ENCODE results near the gene LCN15. TPM values are rescaled to one million over a fixed set of nuclear protein-coding genes. Genes with fewer than 3 reads are reported as not detected.
A peak's percentile ranks its signal among the peaks of the same experiment; 100 is the strongest.

The LCN15 gene
- total and polyA plus RNA-seq, 10 of the 15 experiments (the other 5 are each of a cell fraction or from before 2014, with no cell fraction given): 0.37 to 0.50 TPM; not detected in 8

DNA sequence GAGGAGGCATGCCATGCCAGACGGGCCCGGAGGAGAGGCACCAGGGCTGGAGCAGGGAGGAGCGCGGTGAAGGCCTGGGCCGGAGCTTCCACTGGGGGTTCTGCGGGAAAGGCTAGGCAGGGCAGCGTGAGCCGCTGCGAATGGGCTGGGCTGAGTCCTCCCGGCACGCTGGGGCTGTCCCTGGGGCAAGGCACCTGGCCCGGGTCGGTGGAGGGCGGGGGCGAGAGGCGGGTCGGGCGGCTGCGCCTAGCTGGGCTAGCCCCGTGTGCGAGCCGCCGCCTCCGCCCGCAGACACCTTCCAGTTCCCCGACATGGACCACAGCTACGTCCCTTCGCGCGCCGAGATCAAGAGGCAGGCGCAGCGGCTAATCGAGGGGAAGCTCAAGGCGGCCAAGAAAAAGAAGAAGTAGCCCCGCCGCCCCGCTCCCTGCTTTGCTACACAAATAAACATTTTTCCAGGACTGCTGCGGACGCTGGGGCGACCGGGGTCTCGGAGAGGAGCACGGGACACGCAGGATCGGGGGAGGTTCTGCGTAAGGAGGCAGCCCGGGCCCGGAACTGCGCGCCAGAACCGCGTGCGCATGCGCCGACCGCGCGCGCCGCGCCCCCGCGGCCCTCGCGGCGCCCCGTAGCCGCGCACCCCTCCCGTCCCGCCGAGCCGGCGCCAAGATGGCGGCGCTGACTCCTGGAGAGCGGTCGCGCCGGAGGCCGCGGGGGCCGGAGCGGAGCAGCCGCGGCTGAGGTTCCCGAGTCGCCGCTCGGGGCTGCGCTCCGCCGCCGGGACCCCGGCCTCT is 43.2 kb upstream of the LCN15 start, which contains the start of gene RABL6 (continued):
- TF ChIP-seq IKZF1 (conservative IDR thresholded peaks at IDR 0.05) (peak; percentile 91), MEF2B (IDR thresholded peaks at IDR 0.05; ENCODE audit: partially characterized antibody, poor library complexity, severe bottlenecking) (no peak), NBN (IDR thresholded peaks at IDR 0.05) (peak; percentile 48; the same call in 1 of the 2 replicates), TCF3 (IDR thresholded peaks at IDR 0.05; ENCODE audit: borderline replicate concordance, insufficient read depth, low read depth, low read length) (0 out of 2 replicates have a peak, but pooled peaks have one; percentile 38), TCF12 (IDR thresholded peaks at IDR 0.05; ENCODE audit: low read depth, low read length) (peak; percentile 24; the same call in 1 of the 2 replicates), SRF (IDR thresholded peaks at IDR 0.05; ENCODE audit: low read depth in 2 of 2, low read length in 2 of 2) (0 out of 4 replicates have a peak, but pooled peaks of 1 of the 2 experiments have one; percentile 11), MXI1 (IDR thresholded peaks at IDR 0.05; ENCODE audit: low read depth, low read length) (no peak), ZNF622 (IDR thresholded peaks at IDR 0.05) (no peak)
- TF ChIP-seq, protein P1, sequence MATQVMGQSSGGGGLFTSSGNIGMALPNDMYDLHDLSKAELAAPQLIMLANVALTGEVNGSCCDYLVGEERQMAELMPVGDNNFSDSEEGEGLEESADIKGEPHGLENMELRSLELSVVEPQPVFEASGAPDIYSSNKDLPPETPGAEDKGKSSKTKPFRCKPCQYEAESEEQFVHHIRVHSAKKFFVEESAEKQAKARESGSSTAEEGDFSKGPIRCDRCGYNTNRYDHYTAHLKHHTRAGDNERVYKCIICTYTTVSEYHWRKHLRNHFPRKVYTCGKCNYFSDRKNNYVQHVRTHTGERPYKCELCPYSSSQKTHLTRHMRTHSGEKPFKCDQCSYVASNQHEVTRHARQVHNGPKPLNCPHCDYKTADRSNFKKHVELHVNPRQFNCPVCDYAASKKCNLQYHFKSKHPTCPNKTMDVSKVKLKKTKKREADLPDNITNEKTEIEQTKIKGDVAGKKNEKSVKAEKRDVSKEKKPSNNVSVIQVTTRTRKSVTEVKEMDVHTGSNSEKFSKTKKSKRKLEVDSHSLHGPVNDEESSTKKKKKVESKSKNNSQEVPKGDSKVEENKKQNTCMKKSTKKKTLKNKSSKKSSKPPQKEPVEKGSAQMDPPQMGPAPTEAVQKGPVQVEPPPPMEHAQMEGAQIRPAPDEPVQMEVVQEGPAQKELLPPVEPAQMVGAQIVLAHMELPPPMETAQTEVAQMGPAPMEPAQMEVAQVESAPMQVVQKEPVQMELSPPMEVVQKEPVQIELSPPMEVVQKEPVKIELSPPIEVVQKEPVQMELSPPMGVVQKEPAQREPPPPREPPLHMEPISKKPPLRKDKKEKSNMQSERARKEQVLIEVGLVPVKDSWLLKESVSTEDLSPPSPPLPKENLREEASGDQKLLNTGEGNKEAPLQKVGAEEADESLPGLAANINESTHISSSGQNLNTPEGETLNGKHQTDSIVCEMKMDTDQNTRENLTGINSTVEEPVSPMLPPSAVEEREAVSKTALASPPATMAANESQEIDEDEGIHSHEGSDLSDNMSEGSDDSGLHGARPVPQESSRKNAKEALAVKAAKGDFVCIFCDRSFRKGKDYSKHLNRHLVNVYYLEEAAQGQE (IDR thresholded peaks at IDR 0.05; ENCODE audit: low read depth, low read length): 0 out of 2 replicates have a peak, but pooled peaks have one; percentile 29
- TF ChIP-seq, protein P2, sequence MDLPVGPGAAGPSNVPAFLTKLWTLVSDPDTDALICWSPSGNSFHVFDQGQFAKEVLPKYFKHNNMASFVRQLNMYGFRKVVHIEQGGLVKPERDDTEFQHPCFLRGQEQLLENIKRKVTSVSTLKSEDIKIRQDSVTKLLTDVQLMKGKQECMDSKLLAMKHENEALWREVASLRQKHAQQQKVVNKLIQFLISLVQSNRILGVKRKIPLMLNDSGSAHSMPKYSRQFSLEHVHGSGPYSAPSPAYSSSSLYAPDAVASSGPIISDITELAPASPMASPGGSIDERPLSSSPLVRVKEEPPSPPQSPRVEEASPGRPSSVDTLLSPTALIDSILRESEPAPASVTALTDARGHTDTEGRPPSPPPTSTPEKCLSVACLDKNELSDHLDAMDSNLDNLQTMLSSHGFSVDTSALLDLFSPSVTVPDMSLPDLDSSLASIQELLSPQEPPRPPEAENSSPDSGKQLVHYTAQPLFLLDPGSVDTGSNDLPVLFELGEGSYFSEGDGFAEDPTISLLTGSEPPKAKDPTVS (IDR thresholded peaks at IDR 0.05; ENCODE audit: low read depth, low read length): no peak
- TF ChIP-seq, protein P3, sequence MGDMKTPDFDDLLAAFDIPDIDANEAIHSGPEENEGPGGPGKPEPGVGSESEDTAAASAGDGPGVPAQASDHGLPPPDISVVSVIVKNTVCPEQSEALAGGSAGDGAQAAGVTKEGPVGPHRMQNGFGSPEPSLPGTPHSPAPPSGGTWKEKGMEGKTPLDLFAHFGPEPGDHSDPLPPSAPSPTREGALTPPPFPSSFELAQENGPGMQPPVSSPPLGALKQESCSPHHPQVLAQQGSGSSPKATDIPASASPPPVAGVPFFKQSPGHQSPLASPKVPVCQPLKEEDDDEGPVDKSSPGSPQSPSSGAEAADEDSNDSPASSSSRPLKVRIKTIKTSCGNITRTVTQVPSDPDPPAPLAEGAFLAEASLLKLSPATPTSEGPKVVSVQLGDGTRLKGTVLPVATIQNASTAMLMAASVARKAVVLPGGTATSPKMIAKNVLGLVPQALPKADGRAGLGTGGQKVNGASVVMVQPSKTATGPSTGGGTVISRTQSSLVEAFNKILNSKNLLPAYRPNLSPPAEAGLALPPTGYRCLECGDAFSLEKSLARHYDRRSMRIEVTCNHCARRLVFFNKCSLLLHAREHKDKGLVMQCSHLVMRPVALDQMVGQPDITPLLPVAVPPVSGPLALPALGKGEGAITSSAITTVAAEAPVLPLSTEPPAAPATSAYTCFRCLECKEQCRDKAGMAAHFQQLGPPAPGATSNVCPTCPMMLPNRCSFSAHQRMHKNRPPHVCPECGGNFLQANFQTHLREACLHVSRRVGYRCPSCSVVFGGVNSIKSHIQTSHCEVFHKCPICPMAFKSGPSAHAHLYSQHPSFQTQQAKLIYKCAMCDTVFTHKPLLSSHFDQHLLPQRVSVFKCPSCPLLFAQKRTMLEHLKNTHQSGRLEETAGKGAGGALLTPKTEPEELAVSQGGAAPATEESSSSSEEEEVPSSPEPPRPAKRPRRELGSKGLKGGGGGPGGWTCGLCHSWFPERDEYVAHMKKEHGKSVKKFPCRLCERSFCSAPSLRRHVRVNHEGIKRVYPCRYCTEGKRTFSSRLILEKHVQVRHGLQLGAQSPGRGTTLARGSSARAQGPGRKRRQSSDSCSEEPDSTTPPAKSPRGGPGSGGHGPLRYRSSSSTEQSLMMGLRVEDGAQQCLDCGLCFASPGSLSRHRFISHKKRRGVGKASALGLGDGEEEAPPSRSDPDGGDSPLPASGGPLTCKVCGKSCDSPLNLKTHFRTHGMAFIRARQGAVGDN (IDR thresholded peaks at IDR 0.05): peak; percentile 71
